Type B pancreatic cell (in vitro differentiated cells): Measurements from ENCODE around the gene AIF1L. TPM values are rescaled to one million over a fixed set of nuclear protein-coding genes. Genes with fewer than 3 reads are reported as not detected.

Experiments
- DNase-seq: peaks from one replicate; pipeline ENCODE4 v3.0.0; 2021; ENCODE audit warnings: mixed read lengths; ENCODE audit not compliant: unreplicated experiment; ENCODE audit errors: extremely low spot score
- H3K27ac Mint-ChIP-seq: 2 replicates; pipeline ENCODE4 v1.8.0; 2021; ENCODE audit warnings: mild to moderate bottlenecking, mixed read lengths
- H3K27me3 Mint-ChIP-seq: 2 replicates; pipeline ENCODE4 v1.8.0; 2021; ENCODE audit warnings: mixed read lengths
- H3K36me3 Mint-ChIP-seq: 2 replicates; pipeline ENCODE4 v1.8.0; 2021; ENCODE audit warnings: mixed read lengths
- H3K4me1 Mint-ChIP-seq: one replicate; pipeline ENCODE4 v1.8.0; 2021; ENCODE audit warnings: mixed read lengths; ENCODE audit not compliant: unreplicated experiment
- H3K4me3 Mint-ChIP-seq: 2 replicates; pipeline ENCODE4 v1.8.0; 2021; ENCODE audit warnings: mild to moderate bottlenecking, mixed read lengths
- H3K9me3 Mint-ChIP-seq: 2 replicates; pipeline ENCODE4 v1.8.0; 2021; ENCODE audit warnings: mixed read lengths
- total RNA-seq: library from RNA; stranded (reverse); gene quantifications from 2 replicates; pipeline ENCODE4 v1.2.1, GENCODE V29; 2021; ENCODE audit warnings: low replicate concordance
- TF ChIP-seq, protein P1 (sequence below): fragments of 200-600 bp; sonication (generic); conservative IDR thresholded peaks from 2 replicates; pipeline ENCODE4 v1.5.0; 2021; ENCODE audit warnings: antibody characterized with exemption, mild to moderate bottlenecking

AIF1L gene
- total RNA-seq, 1 donor from 2014 or later: 50.3 TPM

DNA sequence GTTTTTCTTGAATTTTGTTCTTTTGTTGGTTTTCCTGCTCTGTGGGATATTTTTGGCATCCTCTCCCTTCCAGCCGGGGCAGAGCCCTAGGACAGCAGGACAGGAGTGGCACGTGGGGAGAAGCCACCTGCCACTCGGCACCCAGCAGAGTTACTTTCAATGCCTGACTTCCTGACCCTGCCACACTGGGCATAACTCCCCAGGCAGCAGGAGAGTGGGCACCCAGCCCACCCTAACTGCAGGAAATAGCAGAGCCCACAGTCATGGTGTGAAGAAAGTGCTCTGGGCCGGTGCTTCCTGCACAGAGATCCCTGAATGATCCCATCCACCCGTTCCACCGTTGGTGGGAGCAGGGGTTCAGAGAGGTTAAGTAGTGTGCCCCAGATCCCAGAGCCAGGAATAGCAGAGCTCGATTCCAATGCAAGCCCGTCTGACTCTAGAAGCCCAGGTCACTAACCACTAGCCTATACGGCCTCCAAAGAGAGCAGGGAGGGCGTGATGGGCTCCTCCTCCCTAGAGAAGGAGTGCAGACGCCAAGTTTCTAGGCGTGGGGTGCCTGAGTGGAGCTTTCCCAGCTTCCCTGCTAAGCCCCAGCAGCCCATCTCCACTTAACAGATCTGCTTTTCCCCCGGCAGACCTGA lies 20.9 kb downstream of the AIF1L start:
- no peak for DNase-seq
- Mint-ChIP-seq H3K36me3 (peaks cover 3% of the 10 kb centered on the region), H3K27ac (no peak overlapping the region), H3K27me3 (no peaks in the 10 kb centered on the region), H3K4me1 (peaks cover 7% of the 10 kb centered on the region), H3K4me3 (no peak overlapping the region), H3K9me3 (no peaks in the 10 kb centered on the region)
- TF ChIP-seq, protein P1, sequence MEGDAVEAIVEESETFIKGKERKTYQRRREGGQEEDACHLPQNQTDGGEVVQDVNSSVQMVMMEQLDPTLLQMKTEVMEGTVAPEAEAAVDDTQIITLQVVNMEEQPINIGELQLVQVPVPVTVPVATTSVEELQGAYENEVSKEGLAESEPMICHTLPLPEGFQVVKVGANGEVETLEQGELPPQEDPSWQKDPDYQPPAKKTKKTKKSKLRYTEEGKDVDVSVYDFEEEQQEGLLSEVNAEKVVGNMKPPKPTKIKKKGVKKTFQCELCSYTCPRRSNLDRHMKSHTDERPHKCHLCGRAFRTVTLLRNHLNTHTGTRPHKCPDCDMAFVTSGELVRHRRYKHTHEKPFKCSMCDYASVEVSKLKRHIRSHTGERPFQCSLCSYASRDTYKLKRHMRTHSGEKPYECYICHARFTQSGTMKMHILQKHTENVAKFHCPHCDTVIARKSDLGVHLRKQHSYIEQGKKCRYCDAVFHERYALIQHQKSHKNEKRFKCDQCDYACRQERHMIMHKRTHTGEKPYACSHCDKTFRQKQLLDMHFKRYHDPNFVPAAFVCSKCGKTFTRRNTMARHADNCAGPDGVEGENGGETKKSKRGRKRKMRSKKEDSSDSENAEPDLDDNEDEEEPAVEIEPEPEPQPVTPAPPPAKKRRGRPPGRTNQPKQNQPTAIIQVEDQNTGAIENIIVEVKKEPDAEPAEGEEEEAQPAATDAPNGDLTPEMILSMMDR: no peak

DNA sequence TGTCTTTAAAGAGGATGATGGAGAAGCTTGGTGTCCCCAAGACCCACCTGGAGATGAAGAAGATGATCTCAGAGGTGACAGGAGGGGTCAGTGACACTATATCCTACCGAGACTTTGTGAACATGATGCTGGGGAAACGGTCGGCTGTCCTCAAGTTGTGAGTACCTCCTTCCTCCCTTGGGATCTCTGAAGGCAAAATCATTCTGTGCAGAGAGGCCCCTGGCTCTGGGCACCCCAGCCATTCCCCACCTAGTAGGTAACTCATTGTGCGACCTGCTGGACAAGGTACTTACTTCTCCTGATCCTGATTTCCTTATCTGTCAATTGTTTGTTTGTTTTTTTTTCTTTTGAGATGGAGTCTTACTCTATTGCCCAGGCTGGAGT lies 21.4 kb downstream of the AIF1L start:
- TF ChIP-seq, protein P1: no peak
- Mint-ChIP-seq H3K27me3 (no peaks in the 10 kb centered on the region), H3K4me1 (peaks cover 2% of the 10 kb centered on the region), H3K4me3 (no peak overlapping the region), H3K27ac (no peak overlapping the region), H3K9me3 (no peaks in the 10 kb centered on the region), H3K36me3 (peaks cover 2% of the 10 kb centered on the region)
- DNase-seq: no peak

DNA sequence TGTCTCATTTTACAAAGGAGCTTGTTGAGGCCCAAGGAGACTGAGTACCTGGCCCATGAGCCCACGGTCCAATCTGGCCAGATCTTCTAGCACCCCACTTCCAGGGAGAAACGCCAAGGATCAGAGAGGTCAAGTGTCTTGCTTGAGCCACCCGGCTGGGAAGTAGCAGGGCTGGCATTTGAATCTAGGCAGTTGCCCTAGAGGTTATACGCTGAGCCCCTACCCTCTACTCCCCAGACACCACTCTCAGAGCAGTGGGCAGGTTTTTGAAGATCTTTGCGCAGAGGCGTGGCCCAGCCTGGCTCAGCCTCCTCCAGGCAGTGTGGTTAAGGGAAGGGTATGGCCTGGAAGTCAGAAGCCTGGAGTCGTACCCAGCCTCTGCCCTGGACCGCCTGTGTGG lies 23.3 kb downstream of the AIF1L start:
- no peak for DNase-seq
- no peak overlapping the region for H3K4me3 Mint-ChIP-seq
- no peaks in the 10 kb centered on the region for H3K27me3 Mint-ChIP-seq
- no peak overlapping the region for H3K27ac Mint-ChIP-seq
- peaks cover under 1% of the 10 kb centered on the region for H3K4me1 Mint-ChIP-seq
- no peaks in the 10 kb centered on the region for H3K36me3 Mint-ChIP-seq
- H3K9me3 Mint-ChIP-seq: no peaks in the 10 kb centered on the region
- TF ChIP-seq, protein P1: no peak

DNA sequence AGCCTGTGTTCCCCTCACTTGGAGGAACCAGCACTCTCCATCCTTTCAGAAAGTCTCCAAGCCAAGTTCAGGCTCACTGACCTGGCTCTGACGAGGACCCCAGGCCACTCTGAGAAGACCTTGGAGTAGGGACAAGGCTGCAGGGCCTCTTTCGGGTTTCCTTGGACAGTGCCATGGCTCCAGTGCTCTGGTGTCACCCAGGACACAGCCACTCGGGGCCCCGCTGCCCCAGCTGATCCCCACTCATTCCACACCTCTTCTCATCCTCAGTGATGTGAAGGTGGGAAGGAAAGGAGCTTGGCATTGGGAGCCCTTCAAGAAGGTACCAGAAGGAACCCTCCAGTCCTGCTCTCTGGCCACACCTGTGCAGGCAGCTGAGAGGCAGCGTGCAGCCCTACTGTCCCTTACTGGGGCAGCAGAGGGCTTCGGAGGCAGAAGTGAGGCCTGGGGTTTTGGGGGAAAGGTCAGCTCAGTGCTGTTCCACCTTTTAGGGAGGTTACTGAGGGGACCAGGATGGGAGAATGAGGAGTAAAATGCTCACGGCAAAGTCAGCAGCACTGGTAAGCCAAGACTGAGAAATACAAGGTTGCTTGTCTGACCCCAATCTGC lies 24.4 kb downstream of the AIF1L start:
- TF ChIP-seq, protein P1: no peak
- Mint-ChIP-seq H3K36me3 (peaks cover 7% of the 10 kb centered on the region), H3K9me3 (no peaks in the 10 kb centered on the region), H3K27ac (no peak overlapping the region), H3K27me3 (no peaks in the 10 kb centered on the region), H3K4me1 (peaks cover 10% of the 10 kb centered on the region), H3K4me3 (no peak overlapping the region)
- no peak for DNase-seq

DNA sequence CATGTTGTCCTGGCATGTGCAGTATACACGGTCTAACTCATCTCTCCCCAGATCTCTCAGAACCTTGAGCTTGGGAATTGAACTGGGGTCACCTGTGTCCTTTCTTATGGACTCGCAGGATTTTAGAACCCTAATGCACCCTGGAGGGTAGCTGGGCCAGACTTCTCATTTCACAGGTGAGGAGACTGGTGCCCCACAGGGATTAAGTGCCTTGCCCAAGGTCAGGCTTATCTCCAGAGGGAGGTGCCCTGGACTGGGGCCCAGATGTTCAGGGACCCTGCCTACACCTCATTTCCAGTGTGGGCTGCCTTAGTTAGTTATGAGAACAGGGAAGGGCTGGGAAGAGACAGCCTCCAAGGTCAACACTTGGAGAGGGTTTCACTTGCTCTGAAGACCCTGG lies 25.0 kb downstream of the AIF1L start:
- Mint-ChIP-seq H3K36me3 (peaks cover 7% of the 10 kb centered on the region), H3K27ac (no peak overlapping the region), H3K4me1 (peaks cover 14% of the 10 kb centered on the region), H3K27me3 (no peaks in the 10 kb centered on the region), H3K4me3 (no peak overlapping the region), H3K9me3 (no peaks in the 10 kb centered on the region)
- no peak for DNase-seq
- TF ChIP-seq, protein P1: no peak
